Vagina (tissue), 2 donors: Measurements from ENCODE around the gene GFOD1.
A peak's percentile ranks its signal among the peaks of the same experiment; 100 is the strongest.

Experiments used
- POLR2A ChIP-seq, 2 donors: fragments of 450-650 bp; IDR thresholded peaks; one replicate each; pipeline ENCODE4 v1.6.1; 2017; ENCODE audit warnings: antibody characterized with exemption in 2 of 2, mild to moderate bottlenecking in 2 of 2, moderate library complexity in 2 of 2
- POLR2AphosphoS5 ChIP-seq, 2 donors: sonication (generic); formaldehyde crosslinking; IDR thresholded peaks; one replicate each; pipeline ENCODE4 v1.9.0; 2017; ENCODE audit warnings: antibody characterized with exemption in 2 of 2, mild to moderate bottlenecking in 2 of 2, low read depth in 1 of 2; ENCODE audit not compliant: insufficient read depth in 1 of 2
- TF ChIP-seq, protein P1 (sequence below), 3 experiments: fragments of 450-650 bp in 2 of 3; fragments of 200-600 bp in 1 of 3; sonication (generic) in 1 of 3; IDR thresholded peaks; one replicate each; pipeline ENCODE4 v1.5.1; 2017 to 2019; ENCODE audit warnings: antibody characterized with exemption in 3 of 3, mild to moderate bottlenecking in 2 of 3, moderate library complexity in 2 of 3

DNA sequence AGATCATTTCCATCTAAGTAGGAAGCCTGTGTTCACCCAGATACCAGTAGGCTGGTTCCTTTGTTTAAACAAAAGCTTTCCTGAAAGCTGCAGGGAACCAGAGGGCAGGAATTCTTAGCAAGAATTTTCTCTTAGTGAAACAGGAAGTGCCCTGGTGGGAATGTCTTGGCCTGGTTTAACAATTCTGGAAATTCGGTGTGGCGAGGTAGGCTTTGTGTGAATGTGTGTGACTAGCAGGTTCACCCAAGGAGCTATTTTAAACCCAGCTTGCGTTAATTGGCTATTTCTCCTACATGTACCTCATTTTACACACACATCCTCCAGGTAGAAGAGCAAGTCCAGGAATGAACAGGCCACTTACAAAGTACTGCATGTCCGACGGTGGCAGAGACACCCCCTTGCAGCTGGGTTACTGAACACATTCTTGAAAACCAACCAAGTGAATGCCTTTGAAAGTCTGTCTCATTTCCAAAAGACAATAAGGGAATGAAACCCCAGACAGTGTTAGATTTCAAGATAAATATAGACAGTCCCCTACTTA lies 64.6 kb downstream of the GFOD1 start:
- TF ChIP-seq POLR2AphosphoS5 (IDR thresholded peaks at IDR 0.05; ENCODE audit: insufficient read depth in 1 of 2, low read depth in 1 of 2) (peak in 1 of 2 donors; percentile 13), POLR2A (IDR thresholded peaks at IDR 0.05) (no peak)
- TF ChIP-seq, protein P1, sequence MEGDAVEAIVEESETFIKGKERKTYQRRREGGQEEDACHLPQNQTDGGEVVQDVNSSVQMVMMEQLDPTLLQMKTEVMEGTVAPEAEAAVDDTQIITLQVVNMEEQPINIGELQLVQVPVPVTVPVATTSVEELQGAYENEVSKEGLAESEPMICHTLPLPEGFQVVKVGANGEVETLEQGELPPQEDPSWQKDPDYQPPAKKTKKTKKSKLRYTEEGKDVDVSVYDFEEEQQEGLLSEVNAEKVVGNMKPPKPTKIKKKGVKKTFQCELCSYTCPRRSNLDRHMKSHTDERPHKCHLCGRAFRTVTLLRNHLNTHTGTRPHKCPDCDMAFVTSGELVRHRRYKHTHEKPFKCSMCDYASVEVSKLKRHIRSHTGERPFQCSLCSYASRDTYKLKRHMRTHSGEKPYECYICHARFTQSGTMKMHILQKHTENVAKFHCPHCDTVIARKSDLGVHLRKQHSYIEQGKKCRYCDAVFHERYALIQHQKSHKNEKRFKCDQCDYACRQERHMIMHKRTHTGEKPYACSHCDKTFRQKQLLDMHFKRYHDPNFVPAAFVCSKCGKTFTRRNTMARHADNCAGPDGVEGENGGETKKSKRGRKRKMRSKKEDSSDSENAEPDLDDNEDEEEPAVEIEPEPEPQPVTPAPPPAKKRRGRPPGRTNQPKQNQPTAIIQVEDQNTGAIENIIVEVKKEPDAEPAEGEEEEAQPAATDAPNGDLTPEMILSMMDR (IDR thresholded peaks at IDR 0.05): no peak
